GM21576 (cell line): ENCODE results near the gene CD79A.

Experiments
- ATAC-seq: cut with Tn5 transposase; IDR thresholded peaks from one replicate; pipeline ENCODE4 v1.9.1; 2021; ENCODE audit warnings: mild to moderate bottlenecking, moderate library complexity; ENCODE audit not compliant: unreplicated experiment

The CD79A gene

DNA sequence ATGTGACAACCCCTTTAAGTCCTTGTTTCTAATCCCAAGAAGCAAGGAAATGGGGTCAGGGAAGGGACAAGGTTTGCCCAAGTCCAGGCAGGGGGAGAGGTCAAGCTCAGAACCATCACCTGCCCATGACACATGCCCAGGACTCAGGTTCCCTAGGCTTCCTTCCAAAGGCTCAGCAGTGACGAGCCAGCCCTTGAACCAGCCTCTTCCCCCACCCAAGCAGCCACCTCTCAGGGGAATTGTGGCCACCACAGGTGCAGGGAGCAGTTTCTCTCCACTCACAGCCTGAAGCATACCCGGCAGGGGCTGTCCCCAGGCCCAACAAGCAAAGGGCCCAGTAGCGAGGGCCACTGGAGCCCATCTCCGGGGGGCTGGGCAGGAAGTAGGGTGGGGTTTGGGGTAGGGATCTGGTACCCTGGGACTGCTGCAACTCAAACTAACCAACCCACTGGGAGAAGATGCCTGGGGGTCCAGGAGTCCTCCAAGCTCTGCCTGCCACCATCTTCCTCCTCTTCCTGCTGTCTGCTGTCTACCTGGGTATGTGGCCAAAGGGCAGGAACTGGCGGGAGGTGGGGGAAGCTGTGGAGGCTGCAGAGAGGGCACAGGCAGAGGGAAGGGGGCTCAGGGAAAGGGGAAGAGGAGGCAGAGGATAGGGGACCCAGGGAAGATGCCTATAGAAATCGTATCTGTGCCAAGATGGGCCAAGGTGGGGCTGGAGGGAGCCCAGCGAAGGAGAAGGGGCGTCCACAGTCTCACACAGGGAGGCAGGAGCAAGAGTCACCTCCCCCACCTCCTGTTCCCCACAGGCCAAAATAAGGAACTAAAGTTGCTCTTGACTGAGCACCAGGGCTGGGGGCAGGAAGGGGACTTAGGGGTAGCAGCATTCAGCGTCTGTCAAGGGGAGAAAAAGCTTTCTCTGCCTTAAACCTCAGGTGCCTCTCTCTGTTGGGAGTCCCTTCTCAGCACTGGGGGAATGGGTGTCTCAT lies at the start of gene CD79A:
Gene CD79A (plus strand): TSS at position 433 of the 986 bp plus-strand sequence. CDS start 26 bp downstream, at position 459.
- ATAC-seq, result peak; percentile 57

DNA sequence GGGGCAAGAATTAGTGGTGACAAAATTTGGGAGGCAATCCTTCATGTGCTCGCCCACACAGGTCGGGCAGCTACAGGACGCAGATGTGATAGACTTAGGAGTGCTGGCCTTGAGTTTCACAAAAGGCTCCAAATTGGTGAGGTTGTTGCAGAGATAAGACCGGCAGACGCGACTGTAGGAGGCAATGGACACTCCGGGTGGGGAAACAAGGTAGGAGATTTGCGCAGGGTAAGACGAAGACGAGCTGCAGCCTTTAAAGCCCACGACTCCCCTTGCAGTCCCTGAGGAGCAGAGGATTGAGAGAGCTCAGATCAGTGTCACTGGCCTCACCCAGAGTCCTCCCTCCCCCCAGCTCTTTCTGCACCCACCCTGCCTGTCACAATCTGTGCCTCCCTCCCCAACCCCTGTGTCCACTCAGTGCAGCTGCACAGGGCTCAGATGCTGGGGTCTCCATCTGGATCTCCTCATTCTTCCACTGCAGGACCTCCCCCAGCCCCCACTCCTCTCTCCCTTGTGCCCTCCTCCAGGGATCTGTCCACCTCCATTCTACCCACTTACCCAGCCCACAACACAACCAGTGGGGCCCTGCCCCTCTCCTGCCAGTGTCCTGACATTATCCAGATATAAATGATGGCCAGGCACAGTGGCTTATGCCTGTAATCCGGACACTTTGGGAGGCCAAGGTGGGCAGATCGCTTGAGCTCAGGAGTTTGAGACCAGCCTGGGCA lies 38.9 kb upstream of the CD79A start:
- no peak for ATAC-seq

DNA sequence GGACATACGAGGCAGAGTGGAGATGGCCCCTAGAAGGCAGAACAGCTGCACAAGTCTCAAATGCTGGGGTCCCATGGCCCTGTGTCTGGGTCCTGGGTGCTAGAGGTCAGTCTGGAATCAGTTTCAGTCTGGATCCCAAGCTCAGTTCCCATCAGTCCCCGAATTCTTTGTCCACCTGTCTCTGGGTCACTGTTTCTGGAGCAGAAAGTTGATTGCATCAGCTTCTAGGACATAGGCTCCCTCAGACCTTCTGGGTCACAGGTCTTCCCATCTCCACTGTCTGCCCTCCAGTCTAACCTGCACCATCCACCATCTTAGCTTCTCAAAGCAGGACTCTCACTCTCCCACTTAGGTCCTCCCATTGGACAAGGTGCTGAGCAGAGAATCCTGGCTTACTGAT lies 37.9 kb upstream of the CD79A start:
- no peak for ATAC-seq

DNA sequence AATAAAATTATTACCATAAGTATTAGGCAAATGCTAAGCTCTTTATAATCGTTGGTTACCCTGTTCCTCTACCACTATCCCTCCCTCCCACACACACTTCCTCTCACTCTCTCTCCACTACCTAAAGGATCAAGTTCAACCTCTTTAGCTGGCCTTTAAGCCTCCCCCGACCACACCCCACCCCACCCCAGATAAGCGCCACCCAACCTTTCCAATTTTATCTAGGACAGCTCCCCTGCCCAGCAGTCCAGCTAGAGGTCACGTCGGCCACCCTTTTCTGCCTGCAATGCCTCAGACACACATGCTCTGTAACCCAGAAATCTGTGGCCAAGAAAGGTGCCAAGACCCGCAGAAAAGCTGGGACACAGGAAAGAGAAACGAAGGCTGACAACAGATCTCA lies 33.7 kb upstream of the CD79A start:
- no peak for ATAC-seq

DNA sequence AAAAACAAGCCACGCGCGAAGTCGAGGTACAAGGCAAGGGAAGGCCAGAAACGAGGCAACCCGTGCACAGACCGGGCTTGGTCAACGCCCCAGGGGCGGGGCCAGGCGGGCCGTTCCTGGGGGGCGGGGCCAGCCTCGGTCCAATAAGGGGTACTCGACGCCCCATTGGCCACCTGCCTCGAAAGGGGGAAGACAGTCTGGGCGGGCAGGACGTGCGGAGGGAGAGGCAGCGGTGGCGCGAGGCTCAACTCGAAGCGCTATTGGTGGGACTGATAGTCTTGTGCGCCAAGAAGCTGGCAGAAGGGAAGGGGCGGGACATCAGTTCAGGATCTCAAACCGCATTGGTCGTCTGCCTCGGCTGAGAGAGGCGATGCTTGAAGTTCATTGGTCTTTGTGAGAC lies 32.5 kb upstream of the CD79A start, which contains the start of gene LYPD4:
Gene LYPD4 (minus strand): TSS at position 83 of the 400 bp plus-strand sequence. CDS start 5,398 bp downstream, outside the sequence.
- ATAC-seq, result no peak

DNA sequence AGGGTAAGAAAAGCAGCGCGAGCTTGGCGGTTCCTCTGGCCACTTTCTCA lies 32.3 kb upstream of the CD79A start, which contains the start of gene DMRTC2:
Gene DMRTC2 (plus strand): TSS at position 42 of the 50 bp plus-strand sequence. CDS start 2,387 bp downstream, outside the sequence.
- no peak for ATAC-seq

DNA sequence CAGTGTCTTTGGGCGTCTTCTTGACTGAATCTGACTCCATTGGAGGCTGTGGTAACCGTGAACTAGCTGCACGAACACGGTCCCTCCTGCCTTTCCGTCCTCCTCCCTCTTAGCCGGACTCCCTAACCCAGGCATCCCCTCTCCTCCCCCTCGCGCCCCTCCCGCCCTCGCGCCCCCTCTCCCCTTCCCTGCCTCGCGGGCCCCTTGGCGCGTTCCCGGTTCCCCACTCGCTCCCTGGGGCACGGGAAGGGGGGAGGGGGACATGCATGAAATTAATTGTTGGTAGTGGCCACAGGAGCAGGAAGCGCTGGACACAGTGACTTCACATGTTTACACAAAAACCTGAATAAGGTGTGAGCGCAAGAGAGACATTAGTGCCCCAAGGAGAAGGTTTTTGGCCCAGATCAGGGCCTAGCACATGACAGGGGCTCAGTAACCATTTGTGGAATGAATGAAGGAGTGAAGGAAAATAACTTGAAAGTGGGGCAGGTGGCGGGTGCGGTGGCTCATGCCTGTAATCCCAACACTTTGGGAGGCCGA lies 32.0 kb upstream of the CD79A start:
- ATAC-seq, result no peak

DNA sequence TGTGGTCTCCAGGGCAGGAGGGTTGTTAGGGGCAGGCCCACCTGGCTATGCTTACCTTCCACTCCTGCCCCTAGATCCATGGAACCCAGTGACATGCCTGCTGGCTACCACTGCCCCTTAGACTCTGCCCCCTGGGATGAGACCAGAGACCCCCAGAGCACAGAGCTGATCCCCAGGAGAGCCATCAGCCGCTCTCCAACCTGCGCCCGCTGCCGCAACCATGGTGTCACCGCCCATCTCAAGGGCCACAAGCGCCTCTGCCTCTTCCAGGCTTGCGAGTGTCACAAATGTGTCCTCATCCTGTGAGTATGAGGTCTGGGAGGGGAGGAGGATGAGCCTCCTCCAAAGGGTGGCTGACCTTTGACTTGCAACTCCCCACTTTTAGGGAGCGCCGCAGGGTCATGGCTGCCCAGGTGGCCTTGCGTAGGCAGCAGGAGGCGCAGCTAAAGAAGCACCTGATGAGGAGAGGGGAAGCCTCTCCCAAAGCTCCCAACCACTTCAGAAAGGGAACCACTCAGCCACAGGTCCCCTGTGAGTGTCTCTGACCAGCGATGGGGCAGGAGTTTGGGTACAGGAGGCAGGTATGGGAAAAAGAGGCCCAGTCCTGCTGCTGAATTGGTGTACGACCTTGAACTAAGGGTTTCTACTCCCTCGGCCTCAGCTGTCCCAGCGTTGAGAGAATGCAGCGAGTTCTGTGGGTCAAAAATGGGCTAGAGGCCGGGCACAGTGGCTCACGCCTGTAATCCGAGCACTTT lies 29.6 kb upstream of the CD79A start:
- no peak for ATAC-seq

DNA sequence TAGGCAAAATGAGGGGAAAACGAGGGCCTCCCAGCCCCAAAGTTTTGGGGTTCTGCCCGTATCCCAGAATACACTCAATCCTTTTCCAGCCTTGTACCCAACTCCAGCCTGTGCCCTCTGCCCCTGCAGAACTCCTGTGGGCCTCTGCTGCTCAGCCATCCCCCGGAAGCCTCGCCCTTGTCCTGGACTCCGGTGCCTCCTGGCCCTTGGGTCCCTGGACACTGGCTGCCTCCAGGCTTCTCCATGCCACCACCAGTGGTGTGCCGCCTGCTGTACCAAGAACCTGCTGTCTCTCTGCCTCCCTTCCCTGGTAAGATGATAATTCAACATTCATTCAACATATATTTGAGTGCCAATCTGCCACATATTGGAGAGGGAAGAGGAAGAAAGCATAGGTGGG lies 28.4 kb upstream of the CD79A start:
- no peak for ATAC-seq

DNA sequence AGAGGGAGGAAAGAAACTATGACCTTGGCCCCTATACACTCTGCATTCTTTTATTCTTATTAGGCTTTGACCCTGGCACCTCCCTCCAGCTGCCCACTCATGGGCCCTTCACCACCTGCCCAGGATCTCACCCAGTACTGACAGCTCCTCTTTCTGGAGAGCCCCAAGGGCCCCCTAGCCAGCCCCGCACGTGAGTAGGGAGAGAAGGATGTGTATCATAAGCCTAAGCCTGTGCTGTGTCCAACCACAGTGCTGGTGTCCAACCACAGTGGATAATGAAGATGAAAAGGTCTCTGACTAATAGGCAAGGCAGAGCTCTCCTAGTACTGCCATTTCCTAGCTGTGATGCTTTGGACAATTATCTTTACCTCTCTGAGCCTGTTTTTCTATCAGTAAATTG lies 28.0 kb upstream of the CD79A start:
- no peak for ATAC-seq

DNA sequence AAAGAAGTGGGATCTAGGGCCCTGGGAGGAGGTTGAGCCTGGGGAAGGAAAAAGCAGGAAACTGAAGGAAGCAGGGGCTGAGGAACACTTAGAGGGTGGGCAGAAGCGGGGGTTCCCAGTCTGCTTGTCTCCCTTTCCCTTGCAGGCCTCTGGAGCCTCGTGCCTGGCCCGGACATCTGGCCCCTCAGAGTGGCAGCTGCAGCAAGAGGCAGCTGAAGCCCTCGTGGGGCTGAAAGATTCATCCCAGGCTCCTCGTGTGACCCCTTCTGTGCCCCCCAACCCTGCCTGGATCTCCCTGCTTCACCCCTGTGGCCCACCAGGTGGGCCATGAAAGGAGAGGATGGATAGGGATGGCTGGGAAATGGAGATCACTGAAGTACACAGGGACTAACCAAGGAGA lies 26.7 kb upstream of the CD79A start:
- ATAC-seq, result no peak

DNA sequence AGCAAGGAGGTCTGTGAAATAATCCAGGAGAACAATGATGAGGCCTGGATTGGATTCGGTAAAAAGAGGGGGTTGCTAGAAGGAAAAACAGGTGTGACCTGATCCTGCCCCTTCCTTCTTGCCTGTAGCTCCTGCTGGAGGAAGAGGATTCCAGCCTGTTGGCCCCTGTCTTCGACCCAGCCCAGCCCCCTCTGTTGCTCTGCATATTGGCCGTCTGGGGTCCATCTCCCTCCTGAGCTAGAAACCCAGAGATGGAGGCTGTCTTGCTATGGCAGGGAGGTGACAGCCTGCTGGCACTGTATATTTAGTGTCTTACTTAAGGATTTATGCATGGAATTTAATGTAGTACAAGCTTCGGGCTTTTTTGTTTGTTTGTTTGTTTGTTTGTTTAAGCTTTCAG lies 25.6 kb upstream of the CD79A start:
- ATAC-seq, result no peak

DNA sequence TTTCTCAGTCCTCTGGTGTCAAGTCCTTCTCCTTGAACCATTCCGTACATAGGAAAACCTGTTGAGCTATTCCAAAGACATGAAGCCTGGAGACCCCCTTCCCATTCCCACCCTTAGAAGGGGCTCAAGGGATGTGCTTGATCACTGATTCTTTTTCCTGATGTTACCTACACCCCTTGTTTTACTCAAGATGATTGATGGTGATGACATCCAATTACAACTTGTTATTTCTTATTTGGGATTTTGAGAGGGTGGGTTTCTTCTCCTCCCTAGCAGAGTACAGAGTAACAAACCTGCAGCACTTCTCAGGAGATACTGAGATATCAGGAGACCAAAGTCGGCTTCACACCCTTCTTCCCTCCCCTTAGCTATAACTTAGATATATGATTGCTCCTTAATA lies 23.7 kb upstream of the CD79A start:
- ATAC-seq, result no peak

DNA sequence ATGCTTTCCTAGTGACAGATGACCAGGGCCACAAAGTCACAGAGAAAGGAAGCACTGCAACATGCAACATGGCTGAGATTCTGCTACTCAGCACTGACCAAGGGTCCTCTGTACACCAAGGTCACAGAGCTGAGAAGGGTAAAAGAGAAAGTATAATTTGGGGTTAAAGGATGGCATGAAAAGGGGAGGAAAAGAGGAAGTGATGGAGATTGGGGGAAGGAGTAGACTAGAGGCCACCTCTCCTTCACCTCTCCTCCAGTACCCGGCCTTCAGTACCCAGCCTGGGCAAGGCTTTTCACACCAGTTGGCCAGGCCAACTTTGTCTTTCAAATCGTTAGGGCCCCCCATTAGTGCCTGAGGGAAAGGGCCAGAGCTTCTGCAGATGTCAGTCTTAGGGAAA lies 23.3 kb upstream of the CD79A start:
- ATAC-seq, result no peak

DNA sequence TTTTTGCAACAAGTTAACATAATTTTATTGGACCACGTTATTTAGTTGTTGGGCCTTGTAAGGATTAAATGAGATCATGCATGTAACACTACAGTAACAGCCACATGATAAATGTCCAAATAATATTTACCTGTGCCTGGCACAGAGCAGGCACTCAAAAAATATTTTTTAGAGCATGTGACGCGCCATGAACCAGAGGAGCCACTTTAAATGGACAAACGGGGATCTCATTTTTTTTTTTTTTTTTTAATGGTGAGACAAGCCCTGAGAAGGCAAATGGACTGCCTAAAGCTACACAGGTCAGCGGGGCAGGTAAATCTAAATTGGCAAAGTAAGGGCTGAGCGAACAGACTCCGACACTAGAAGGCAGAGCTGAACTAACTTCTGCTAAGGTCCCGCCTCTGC lies 17.9 kb upstream of the CD79A start:
- no peak for ATAC-seq

DNA sequence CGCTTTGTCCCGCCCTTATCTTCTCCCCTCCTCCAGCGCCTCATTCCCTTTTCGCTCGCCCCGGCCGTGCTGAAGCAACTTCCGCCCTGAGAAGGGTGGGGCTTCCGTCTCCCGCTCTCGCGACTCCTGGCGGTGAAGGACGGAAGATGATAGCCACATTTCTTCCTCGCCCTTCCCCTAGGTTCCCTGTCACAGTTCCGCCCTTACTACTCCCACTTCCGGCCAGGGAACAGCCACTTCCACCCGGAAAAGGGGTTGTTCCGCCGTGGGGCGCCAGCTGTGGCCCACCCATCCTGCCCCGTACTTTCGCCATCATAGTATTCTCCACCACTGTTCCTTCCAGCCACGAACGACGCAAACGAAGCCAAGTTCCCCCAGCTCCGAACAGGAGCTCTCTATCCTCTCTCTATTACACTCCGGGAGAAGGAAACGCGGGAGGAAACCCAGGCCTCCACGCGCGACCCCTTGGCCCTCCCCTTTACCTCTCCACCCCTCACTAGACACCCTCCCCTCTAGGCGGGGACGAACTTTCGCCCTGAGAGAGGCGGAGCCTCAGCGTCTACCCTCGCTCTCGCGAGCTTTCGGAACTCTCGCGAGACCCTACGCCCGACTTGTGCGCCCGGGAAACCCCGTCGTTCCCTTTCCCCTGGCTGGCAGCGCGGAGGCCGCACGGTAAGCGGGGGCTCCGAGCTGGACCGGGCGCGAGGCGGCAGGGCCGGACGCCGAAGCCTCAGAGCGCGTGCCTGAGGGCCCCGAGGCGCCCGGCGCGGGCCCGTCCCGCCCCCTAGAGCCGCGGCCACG lies 17.3 kb upstream of the CD79A start, which contains the start of gene RPS19:
Gene RPS19 (plus strand): TSS at position 638 of the 801 bp plus-strand sequence. CDS start 520 bp downstream, outside the sequence.
- ATAC-seq, result peak; percentile 72

DNA sequence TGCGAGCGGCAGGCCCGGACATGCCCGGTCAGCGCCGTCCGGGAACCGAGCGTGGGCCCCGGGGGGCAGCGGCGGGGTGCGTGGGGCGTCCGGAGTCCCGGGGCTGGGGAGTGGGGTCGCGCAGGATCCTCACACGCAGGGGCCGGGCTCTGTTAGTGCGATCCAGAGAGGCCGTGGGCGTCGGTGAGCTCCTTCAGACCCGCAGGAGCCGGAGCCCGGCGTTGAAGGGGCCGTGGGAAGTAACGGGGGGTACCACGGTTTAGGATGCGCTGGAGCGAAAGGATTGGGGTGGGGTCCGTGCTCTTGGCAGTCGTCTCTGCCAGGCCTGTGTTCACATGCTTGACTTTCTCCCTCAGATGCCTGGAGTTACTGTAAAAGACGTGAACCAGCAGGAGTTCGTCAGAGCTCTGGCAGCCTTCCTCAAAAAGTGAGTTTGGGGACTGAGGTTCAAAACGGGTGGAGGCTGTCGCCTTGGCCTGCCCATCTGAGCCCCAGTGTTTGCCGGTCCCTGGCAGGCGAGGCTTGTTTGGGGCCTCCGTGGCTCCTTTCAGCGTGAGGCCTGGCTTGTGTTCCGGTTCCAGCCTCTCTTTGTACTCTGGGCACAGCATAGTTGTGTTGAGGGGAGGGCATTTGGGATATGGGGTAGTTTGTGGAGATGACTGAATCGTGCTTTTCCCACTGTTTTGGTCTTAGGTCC lies 16.5 kb upstream of the CD79A start:
- no peak for ATAC-seq

DNA sequence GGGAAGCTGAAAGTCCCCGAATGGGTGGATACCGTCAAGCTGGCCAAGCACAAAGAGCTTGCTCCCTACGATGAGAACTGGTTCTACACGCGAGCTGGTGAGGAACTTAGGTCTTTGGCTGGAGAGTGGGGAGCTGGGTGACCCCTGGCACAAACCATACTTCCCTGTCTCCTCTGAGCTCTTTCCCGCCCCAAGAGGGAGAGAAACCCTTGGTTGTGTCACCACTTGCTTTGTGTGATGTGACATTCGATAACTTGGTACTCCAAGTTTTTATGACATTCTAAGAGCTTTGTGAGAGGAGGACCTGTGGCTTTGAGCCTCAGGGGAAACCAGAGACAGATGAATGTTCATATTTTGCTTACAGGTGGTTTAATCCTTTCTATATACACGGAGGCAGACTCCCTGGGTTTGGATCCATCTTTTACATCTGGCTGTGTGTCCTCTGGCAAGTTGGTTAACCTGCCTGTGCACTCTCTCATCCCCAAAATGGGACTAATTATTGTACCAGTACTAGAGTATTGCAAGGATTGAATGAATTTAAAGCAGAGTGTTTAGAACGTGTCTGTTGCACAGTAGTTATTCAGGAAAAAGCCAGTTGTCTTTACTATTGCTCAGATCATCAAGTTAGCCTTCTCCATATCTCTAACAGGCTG lies 15.8 kb upstream of the CD79A start:
- no peak for ATAC-seq

DNA sequence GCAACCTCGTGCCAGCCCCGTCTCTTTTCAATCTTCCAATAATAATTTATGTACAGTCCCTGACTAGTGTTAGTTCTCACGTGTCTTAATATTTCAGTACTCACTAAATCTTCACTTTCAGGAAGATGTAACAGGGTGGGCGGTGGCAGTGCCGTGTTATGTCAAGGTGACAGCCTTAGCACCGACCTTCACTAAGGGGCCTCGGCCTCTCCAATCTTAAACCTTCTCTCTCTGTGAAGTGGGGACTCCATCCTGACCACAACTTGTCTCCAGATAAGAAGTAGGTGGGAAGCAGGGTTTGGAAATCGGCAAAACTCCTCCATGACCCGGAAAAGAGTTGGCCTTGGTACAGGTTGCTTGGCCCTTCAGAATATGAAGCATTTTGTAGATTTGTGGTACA lies 15.2 kb upstream of the CD79A start:
- no peak for ATAC-seq
